IPS-15b (cell line): ENCODE results near the gene RETREG2.

Source experiments
- H3K27me3 ChIP-seq: one replicate; pipeline ENCODE4 v1.6.1; 2013; ENCODE audit warnings: low read length; ENCODE audit not compliant: control insufficient read depth, insufficient read depth
- H3K36me3 ChIP-seq: one replicate; pipeline ENCODE4 v1.6.1; 2013; ENCODE audit warnings: low read length; ENCODE audit not compliant: control insufficient read depth, insufficient read depth
- H3K4me1 ChIP-seq: one replicate; pipeline ENCODE4 v1.6.1; 2013; ENCODE audit warnings: mild to moderate bottlenecking, low read length; ENCODE audit not compliant: control insufficient read depth, insufficient read depth
- H3K4me3 ChIP-seq: one replicate; pipeline ENCODE4 v1.5.1; 2013; ENCODE audit warnings: low read depth, low read length
- H3K9ac ChIP-seq: one replicate; pipeline ENCODE4 v1.6.1; 2013; ENCODE audit warnings: low read depth, mild to moderate bottlenecking, low read length
- H3K9me3 ChIP-seq: one replicate; pipeline ENCODE4 v1.6.1; 2013; ENCODE audit warnings: mild to moderate bottlenecking, low read length; ENCODE audit not compliant: control insufficient read depth, insufficient read depth

The RETREG2 gene

DNA sequence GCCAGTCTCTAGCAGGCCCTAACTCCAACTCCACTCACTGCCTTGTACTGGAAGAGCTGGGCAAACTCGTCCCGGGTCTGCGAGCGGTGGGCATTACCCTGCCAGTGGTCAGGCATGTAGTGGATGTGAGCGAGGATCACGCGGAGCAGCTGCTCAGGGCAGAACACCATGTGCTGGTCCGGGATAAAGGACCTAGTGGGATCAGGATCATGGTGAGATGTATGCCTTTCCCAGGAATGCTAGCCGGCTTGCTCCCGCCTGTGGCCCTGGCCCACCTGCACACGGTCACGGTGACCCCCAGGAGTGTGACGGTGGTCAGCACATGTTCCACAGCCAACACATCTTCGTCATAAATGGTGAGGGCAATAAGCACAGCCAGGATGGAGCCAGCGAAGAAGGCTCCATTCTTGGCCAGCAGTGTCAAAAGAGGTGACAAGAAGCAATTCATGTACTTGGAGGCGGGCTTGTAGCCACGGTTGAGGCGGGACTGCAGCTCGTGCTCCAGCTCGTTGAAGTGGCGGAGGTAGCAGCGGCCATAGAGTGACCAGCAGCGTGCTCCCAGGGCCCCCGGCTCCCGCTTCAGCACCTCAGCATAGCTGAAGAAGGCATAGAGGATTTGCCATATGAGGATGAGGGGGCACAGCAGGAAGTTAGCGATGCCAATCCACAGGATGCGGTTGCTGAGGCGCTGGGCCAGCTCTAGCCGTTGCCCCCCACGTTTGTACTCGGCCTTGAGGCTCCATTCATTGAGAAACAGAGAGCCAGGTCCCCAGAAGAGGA, 45.9 kb downstream of the RETREG2 start:
- peaks cover 3% of the 10 kb centered on the region for H3K4me1 ChIP-seq
- H3K27me3 ChIP-seq = no peaks in the 10 kb centered on the region
- no peak overlapping the region for H3K4me3 ChIP-seq
- no peak overlapping the region for H3K9ac ChIP-seq
- no peaks in the 10 kb centered on the region for H3K9me3 ChIP-seq
- peaks cover 29% of the 10 kb centered on the region for H3K36me3 ChIP-seq

DNA sequence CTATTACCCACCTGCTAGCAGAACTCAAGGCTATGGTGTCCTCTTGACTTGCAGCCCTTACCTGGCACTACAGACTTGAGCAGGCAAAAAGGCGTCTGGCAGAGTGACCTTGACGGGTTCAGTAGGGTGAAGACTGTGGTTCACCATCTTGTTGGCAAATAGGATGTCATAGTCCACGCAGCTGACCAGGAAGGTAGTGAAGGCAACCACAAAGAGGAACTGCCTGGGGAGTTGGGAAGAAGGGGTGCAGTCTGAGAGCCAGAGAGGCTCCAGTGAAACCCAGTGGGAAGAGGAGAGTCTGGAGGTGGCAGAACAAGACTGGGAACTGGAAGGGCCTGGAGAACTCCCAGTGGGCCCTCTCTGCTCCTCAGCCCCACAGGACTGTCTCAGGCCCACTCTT, 47.3 kb downstream of the RETREG2 start:
- H3K9ac ChIP-seq = no peak overlapping the region
- no peaks in the 10 kb centered on the region for H3K9me3 ChIP-seq
- H3K4me1 ChIP-seq = no peaks in the 10 kb centered on the region
- no peaks in the 10 kb centered on the region for H3K27me3 ChIP-seq
- H3K4me3 ChIP-seq = no peak overlapping the region
- peaks cover 28% of the 10 kb centered on the region for H3K36me3 ChIP-seq

DNA sequence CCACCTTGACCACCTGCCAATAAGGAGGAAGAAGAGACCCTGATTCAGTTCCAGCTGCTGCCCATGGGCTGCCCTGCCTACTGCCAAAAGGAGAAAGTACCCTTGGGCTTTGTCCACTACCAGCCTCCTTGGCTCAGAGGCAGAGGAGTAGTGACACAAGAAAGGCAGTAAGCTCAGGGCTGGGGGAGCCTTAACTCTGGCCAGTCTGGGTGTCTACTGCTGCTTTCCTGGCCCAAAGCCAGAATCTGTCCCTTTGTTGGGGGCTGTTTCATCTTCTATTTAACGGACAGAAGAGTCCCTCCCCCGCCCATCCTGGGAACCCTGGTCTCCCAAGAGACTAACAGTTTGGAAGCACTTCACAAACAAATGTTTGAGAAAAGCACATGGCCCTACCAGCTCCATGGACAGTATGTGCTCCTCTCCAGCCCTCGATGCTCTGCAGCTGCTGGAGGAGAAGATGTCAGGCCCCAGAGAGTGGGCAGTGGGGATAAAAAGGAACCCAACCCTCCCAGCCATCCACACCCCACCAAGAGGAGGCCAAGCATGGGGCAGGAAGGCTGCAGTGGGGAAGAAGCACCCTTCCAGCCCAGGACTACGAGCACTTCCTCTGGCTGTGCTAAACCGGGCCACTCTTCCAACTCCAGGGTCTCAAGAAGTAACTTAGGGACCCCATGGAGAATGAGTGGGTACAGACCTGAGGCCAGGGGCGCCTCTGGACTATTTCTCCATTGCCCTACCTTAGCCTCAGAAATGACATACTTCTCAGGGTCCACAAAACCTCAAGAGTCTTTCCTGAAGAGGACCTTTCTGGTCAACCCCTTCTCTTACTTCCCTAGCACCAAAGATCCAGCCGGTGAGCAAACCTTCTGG, 50.2 kb downstream of the RETREG2 start:
- Histone ChIP-seq H3K4me3 (peak overlapping the region; percentile 98), H3K36me3 (peaks cover 36% of the 10 kb centered on the region), H3K9me3 (no peaks in the 10 kb centered on the region), H3K27me3 (no peaks in the 10 kb centered on the region), H3K4me1 (no peaks in the 10 kb centered on the region), H3K9ac (peak overlapping the region; percentile 76)

DNA sequence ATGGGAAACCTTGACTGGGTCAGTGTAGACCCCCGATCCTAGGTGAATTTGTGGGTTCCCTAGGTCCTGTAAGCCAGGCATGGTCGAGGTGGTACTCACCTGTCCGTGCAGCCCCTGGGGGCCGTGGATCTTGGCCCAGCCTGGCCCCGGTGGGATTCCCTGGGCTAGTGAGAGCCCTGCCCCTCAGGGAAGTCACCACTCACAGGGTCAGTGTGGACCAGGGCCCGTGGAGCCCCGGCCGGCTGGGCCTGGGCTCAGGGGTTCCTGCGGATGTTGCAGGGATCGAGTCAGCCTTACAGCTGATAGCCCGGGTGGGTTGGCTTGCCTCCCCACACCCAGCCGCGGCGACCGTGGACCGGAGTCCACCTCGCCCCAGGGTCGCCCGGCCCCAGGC, 50.8 kb downstream of the RETREG2 start:
- H3K27me3 ChIP-seq = no peaks in the 10 kb centered on the region
- no peaks in the 10 kb centered on the region for H3K4me1 ChIP-seq
- H3K9ac ChIP-seq = peak overlapping the region; percentile 76
- no peaks in the 10 kb centered on the region for H3K9me3 ChIP-seq
- H3K4me3 ChIP-seq = peak overlapping the region; percentile 98
- peaks cover 35% of the 10 kb centered on the region for H3K36me3 ChIP-seq

DNA sequence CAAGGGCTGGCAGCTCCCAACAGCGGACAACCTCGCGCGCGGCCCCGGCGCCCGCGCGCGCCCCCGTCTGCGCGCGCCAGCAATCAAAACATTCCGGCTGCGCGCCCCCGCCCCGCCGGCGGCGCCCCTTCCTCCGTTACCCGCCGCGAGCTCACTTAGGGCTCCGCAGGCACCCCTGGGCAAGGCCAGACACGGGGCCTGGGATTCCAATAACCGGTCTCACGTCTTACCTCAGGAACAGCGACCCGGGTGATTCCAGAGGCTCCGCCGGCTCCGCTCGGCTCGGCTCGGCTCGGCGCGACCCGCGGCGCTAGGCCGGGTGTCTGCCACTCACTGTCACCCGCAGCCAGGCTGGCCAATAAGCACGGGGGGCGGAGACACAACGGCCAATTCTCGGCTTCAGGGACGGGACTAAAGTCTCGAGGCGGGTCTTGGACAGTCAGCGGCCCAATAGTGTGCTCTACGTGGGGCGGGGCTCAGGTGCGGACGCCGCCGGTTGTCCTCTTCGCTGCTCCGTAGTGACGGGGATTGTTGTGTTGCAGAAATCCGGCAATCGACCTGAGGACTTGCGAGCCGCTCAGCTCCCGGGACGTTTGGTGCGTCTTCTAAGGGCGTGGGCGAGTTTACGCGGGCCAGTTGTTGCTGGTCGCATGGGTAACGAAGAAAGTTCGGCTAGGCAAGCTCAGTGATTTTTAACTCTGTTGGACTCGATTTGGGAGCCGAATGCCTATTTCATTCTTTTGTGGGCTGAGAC, 51.4 kb downstream of the RETREG2 start, which contains the start of the genes ANKZF1 and ATG9A:
TSS of gene ANKZF1 (plus strand) at position 502 of the 754 bp plus-strand sequence. CDS start 452 bp downstream, outside the sequence.
TSS of gene ATG9A (minus strand) at position 332 of the 754 bp plus-strand sequence. CDS start 1,612 bp downstream, outside the sequence.
- H3K9ac ChIP-seq = peak within 1 kb of the TSS; percentile 90
- H3K4me3 ChIP-seq = peak within 1 kb of the TSS; percentile 98
- no peaks in the 10 kb centered on the region for H3K4me1 ChIP-seq
- H3K27me3 ChIP-seq = no peaks in the 10 kb centered on the region
- H3K36me3 ChIP-seq = peaks cover 35% of the 10 kb centered on the region
- H3K9me3 ChIP-seq = no peaks in the 10 kb centered on the region

DNA sequence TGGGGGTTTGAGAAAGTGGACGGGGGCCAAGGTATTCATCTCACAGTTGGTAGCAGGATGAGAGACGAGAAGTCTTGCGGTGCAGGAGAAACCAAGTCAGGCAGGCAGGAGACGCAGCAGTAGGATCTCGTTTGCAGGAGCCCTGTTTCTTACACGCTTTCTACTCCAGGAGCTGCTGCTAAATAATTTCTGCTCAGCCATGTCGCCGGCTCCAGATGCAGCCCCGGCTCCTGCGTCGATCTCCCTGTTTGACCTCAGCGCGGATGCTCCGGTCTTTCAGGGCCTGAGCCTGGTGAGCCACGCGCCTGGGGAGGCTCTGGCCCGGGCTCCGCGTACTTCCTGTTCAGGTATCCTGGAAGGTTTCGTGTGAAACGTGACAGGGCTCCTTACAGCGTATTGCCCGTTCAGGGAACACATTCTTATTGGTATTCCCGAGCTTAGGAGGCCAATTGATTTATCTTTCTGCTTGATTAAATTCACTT, 52.0 kb downstream of the RETREG2 start:
- peak overlapping the region; percentile 98 for H3K4me3 ChIP-seq
- H3K9me3 ChIP-seq = no peaks in the 10 kb centered on the region
- H3K27me3 ChIP-seq = no peaks in the 10 kb centered on the region
- H3K36me3 ChIP-seq = peaks cover 29% of the 10 kb centered on the region
- H3K9ac ChIP-seq = peak overlapping the region; percentile 90
- H3K4me1 ChIP-seq = no peaks in the 10 kb centered on the region

DNA sequence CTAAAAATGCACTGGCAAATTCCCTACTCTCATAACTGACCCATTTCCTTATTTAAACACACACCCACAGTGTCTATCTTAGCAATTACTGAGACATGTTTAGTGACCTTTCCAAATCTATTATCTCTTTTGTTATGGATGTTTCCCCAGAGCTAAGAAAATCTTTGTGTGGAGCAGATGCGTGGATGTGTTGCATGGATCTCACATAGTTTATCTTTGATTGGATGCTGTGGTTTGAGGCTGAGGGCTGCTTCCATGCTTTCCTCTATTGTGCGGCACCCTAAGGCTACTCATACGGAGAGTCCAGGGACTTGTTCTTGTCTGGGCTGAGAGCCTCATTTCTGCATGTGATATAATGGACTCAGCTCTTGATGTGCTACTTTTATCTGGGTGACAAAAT, 56.3 kb downstream of the RETREG2 start:
- Histone ChIP-seq H3K27me3 (no peaks in the 10 kb centered on the region), H3K4me3 (no peak overlapping the region), H3K4me1 (no peaks in the 10 kb centered on the region), H3K9me3 (no peaks in the 10 kb centered on the region), H3K9ac (no peak overlapping the region), H3K36me3 (peaks cover 38% of the 10 kb centered on the region)
